Ovary (tissue), 3 donors: ENCODE data around the gene GPR78.

Experiments
- EP300 ChIP-seq: sonication (generic); formaldehyde crosslinking; IDR thresholded peaks from one replicate; pipeline ENCODE4 v1.6.1; 2017; ENCODE audit warnings: antibody characterized with exemption
- POLR2A ChIP-seq: fragments of 450-650 bp; IDR thresholded peaks from one replicate; pipeline ENCODE4 v1.6.1; 2017; ENCODE audit warnings: antibody characterized with exemption, mild to moderate bottlenecking, moderate library complexity
- TF ChIP-seq, protein P1 (sequence below), 3 donors: fragments of 450-650 bp in 2 of 3; fragments of 200-600 bp in 1 of 3; IDR thresholded peaks; one replicate each; pipeline versions ENCODE4 v1.5.1 to v1.8.0; 2016 to 2022; ENCODE audit warnings: antibody characterized with exemption in 3 of 3, mild to moderate bottlenecking in 1 of 3
- donor health status: DM: no; HTN: no; CAD: no.

DNA sequence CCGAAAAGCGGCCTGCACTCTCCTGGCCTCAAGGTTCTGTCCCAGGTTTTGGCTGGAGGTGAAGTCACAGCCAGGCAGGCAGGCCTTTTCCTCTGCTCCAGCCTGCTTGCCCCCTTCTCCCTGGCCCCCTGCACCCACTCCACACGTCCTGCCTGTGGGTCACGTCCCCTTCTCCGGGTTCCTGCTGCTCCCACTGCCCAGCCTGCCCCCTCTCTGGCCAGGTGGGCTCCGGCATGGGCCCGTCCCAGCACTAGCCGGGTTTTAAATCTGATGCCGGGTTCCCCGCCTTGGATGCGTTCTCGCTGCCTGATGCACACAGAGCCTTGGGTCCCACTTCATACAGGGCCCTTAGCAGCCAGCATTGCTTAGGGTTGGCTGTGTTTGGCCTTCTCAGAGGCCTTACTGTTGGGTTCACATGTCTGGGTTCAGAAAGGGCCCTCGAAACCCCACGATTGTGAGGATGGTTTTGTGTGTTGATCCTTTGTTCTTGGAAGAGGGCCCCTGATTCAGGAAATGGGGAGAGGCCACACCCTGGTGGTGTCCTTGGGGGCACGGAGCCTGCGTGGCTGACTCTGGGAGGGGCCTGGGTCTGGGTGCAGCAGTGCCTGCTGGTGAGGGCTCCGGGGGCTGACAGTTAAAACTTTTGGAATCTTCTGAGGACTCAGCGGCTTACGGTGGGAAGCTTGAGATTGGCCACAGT lies 18.3 kb downstream of the GPR78 start:
- TF ChIP-seq, protein P1, sequence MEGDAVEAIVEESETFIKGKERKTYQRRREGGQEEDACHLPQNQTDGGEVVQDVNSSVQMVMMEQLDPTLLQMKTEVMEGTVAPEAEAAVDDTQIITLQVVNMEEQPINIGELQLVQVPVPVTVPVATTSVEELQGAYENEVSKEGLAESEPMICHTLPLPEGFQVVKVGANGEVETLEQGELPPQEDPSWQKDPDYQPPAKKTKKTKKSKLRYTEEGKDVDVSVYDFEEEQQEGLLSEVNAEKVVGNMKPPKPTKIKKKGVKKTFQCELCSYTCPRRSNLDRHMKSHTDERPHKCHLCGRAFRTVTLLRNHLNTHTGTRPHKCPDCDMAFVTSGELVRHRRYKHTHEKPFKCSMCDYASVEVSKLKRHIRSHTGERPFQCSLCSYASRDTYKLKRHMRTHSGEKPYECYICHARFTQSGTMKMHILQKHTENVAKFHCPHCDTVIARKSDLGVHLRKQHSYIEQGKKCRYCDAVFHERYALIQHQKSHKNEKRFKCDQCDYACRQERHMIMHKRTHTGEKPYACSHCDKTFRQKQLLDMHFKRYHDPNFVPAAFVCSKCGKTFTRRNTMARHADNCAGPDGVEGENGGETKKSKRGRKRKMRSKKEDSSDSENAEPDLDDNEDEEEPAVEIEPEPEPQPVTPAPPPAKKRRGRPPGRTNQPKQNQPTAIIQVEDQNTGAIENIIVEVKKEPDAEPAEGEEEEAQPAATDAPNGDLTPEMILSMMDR (IDR thresholded peaks at IDR 0.05), result no peak
- TF ChIP-seq POLR2A, result no peak
- TF ChIP-seq EP300, result no peak
